NCI-H2171 (cell line): Measurements from ENCODE around the gene EVA1A.
A peak's percentile ranks its signal among the peaks of the same experiment; 100 is the strongest.

Experiments
- DNase-seq: peaks from one replicate; lab custom pipeline; 2025; lab: John Stamatoyannopoulos, UW

The EVA1A gene, protein sequence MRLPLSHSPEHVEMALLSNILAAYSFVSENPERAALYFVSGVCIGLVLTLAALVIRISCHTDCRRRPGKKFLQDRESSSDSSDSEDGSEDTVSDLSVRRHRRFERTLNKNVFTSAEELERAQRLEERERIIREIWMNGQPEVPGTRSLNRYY

DNA sequence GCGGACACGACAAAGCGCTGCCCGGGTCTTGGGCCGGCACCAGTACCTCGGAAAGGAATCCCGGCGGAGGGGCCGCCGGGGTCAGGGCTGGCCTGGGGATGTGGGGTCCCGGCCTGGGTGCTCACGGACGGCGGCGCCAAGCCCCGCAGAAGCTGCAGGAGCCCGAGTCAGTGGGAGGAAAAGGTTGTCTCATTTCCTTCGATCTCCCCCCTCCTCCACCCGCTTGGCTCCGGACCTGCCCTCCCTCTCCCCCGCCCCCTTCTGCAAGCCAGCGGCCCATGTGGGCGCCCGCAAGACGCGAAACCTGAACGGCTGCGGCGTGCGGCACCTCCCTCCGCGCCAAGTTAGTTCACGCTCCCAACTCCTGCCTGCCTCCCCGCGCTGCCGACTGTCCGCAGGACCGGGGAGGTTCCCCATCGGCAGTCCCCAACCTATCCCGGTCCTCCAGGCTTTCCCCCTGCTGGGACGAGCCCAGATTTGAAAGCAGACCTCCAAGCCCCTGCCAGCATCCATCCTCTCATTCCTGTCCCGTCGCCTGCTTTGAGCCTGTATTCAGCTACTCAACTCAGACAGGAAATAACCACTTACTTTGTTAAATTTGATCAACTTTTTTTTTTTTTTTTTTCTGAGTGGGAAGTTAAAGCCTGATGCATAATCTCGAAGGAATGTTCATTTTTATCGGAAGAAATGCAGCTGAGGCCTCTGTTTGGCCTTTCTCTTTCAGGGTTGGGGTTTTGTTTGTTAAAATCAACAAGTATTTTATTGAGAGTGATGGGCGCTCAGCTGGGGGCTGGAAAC lies at the start of gene EVA1A:
Gene EVA1A, minus strand, starts transcription at position 172 of the 798 bp plus-strand sequence. CDS start 42,799 bp downstream, outside the sequence.
- DNase-seq, result no peak

DNA sequence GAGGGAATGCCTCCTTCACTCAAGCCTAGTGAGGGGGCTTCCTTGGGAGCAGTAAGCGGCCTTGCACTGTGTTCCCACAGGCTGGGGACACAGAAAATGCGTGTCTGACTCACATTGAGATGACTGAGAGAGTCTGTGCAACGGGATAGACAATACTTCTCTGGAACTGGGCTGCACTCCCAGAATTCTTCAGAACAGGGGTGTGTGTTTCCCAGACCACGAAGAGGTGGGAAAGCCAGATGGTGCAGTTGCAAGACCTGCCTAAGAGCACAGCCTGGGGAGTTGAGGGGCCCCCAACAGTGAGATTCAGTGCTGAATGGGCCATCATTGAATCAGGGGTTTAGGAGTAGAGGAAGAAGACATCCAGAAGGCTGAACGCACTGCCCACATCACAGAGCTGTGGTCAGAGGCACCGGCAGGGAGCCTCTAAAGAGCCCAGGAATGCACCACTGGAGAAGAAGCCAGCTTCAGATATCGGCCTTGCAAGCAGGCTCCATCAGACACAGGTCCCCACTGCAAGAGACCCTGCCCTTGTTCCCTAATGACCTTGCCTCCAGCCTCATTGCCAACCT lies 49.3 kb upstream of the EVA1A start:
- DNase-seq, result no peak

DNA sequence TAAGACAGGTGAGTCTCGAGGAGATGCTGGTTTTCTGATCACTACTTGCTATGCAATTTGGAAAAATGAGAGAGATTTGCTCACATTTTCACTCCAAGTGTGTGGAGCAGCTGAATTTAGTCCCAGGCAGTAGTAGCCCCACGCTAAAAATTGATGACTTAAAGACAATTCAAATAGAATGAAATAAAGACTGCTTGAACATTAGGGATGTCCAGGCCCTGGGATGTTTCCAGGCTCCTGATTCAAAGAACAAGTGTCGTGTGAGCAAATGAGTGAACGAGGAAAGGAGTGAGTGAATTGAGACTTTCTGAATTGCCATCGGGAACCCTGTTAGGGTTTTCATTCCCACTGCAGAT lies 48.6 kb upstream of the EVA1A start:
- no peak for DNase-seq

DNA sequence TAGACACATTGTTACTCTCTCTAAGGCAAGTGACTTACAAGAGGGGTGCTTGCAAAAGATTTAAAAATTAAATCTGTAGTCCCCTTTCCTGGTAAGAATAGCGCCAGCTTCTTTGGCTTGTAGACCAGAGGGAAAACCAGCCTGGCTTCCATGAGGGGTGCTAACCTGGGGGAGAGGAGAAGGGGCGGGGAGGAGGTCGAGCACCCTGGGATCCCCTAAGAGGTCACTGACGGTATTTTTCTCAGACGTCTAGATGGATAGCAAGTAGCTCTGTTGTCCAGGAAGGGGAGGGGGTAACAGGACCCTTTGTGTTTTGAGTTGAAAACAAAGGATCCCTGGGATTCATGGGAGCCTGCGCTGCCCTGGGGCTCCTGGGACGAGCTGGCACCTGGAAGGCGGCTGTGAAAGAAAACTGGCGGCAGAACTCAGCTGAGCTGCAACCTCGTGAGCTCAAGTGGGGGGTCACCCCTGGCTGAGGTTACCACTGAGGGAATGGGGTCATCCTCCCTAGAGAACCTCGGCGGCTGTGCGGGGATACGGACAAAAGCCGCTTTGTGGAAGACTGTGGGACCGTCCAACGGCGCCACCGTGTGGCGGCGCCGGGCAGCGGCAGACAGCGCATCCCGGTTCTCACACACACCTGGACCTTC lies 48.1 kb upstream of the EVA1A start:
- peak; percentile 13 for DNase-seq

DNA sequence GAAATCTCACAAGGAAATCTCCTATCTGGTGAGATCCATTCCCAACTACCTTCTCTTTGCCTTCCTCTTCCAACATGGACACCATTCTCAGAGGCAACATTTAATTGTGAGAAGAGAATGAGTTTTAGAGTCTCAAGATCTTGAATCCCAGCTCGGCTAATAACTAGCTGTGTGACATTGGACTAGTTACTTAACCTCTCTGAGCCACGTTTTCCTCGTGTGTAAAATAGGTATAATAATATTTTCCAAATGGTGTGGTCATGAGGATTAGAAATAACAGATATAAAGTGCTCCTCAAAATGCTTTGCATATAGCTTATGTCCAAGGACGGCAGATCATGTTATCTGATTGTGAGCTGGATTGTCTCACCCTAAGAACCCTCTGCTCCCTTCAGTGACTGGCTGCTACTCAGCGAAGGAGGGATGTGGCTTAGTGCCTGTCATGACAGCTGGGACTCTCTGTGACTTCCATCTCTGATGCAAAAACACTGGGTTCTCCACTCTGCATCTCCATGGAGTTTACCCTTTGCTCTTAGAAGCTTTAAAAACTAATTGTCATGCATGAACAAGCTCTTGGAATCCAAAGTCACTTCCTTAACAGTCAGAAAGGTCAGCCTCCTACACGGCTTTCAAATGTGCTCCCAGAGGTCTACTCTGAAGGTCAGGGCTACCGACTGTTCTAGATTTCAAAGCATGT lies 47.4 kb upstream of the EVA1A start:
- DNase-seq, result no peak

DNA sequence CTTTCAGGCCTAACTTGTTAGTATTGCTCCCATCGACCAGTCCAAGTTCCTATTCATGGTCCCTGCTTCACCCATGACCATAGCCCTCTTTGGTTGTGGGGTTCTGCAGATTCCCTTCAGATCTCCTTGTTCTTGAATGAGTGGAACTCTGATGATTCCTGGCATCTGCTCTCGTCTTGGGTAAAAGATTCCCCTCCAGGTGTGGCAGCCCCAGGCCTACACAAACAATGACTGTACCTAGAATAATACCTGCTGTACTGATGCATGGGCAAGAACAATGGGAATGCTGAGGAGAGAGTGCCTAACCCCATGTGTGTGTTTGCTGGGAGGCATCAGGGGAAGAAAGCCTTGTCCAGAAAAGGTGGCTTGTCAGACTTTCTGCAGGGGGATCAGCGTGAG lies 46.7 kb upstream of the EVA1A start:
- DNase-seq, result no peak

DNA sequence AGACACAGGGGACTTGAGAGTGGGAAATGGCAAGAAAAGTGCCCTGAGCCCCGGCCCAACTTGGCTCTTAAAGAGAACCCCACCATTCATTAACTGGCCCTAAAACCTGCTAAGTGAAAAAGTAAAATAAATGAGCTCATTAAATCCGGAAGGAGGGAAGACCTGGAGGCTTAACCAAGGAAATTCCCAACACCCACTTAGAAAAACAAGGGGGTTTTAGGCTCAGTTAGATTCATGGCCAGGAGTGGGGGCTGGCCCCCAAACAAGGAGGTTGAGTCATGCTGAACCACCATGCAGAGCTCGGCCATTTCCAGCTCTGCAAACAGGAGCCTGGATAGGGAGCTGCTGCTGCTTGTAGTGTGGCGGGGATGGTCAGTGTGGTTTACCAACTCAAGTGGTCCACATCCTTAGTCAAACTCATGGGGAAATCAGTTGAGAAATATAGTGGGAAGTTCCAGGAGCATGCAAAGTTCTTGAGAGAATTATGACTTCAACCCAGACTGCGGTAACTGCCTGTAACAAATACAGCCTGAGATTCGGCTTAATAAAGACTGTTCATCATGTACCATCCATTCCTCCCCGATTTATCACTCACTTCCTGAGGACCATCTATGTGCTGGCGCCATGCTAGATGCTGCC lies 46.1 kb upstream of the EVA1A start:
- no peak for DNase-seq

DNA sequence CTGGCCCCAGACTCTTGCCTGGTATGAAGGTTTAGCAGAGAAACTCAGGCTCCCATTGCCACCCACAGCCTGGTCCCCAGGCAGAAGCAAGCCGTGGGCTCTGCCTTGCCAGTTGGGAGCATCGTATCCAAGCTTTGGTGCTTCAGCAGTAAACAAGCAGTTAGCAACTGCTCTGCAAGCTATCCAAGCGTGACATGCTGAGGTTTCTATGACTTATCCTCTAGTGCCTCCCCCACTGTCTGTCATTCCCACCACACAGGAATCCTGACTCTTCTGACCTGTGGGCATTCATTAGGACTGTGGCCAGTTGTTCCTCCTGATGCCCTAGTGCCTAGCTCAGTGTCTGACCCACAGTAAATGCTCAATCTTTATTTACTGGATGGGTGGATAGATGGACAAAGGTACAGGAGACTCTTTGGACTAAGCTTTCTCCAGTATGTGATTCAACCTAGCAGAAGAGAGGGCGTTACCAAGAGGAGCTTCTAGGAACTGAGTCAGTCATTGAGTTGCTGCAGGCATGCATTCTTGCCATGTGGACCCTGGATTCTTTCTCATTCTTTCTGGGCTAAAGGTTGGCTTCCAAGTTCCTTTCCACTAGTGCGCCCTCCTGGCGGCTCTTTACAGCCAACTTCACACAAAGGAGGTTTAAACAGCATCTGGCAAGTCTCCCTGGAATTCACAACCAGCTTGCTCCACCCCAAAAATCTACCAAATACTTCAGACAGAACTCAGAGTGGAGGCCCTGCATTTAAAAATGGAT lies 45.2 kb upstream of the EVA1A start:
- DNase-seq, result no peak

DNA sequence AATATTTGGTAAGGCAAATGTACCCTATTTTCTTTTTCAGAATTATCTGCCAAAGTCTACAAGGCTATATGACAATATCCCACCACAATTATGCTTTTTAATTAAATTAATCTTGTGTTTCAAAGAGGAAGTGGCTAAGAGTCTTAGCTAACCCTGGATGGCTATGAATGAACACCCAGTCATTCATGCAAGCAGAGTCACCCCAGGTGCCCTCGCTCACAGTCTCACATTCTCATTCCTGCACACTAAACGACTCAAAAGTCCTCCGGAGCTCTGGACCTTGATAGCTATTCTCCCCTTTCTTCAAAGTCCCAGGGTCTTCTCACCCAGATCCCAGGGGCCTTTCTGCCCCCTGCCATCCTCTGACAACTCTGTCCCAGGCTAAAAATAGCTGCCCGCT lies 43.7 kb upstream of the EVA1A start:
- DNase-seq, result no peak

DNA sequence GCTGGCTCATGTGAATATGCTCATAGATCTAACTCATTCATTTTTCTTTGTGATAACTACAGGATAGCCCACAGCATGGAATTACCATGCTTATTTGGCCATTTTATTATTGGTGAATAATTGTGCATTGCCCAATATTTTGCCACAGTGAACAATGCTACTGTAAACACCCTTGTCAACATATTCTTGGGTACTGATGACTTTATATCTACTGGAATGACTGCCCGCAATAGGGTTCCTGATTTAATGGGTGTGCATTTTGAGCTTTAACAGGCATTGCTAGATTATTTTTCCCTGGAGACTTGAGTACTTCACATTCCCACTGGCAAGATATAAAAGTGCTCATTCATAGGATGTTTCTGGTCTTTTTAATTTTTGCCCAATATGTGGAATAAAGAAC lies 42.7 kb upstream of the EVA1A start:
- DNase-seq, result no peak

DNA sequence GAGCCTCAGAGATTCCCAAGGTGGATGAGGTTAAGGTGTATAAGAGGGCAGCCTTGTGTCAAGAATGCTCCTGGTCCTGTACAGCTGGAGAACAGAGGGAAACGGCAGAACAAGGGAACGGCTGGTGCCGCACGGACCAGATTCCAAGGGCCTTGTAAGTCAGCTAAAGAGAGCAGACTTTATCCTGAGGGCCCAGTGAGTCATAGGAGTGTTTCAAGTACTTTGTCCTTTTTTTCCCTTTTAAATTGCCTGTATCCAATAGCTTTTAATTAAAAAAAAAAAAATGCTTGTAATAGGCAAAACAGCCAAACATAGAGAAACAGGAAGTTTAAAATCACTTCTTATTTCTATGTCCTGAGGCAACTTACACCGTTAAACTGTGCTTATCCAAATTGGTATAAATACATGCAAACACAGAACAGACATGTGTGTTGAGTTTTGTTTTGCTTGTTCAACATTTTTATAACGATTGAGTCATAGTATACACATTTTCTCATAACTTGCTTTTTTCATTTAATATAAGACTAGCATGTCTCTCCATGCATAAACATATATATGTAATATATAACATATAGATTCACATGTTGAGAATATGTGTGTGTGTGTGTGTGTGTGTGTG lies 42.1 kb upstream of the EVA1A start:
- no peak for DNase-seq

DNA sequence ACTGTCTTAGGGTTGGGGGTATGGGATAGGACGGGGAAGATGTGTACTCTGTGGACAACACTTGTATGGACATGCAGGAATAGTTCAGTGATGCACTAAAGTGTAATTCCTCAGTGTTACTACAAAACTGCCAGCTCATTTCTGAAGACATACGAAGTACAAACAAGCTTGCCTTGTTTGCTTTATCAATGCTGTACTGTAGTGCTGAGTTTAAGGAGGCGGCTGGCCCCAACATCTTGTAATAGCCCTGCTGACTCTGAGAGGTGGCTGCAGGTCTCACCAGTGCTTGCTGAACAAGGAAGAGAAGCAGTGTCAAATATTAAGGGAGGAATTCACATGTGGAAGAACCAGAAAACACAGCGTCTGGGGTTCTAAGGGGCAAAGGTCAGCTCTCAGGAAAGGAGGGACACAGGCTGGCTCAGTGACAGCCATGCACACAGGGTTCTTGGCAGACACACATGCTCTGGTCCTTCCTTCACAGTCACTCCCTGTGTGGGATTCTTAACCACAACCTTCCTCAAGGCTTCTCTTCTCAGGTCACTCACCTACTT lies 39.8 kb upstream of the EVA1A start:
- DNase-seq, result no peak

DNA sequence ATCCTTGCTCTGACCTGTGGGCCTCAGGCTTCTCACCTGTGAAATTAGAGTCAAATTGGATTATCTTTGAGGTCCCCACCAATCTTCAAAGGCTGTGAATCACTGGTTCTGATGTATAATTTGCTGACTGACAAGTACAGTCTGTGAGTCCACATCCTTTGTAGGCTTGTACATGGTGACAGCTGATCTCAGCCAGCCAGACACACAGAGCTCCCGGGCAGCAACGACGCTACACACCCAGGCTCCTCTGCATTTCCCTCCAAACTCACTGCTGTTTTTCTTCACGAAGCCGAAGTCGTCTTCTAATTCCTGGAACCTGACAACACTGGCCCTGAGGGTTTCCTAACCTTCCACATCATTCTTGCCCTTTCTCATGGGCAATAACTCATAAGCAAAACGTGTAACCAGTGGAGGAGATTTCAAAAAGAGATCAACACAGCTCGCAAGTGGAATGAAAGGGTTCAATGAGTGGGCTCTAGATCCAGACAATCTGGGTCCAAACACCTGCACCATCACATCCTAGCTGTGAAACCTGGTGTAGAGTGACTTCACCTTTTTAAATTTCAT lies 37.9 kb upstream of the EVA1A start:
- DNase-seq, result no peak

DNA sequence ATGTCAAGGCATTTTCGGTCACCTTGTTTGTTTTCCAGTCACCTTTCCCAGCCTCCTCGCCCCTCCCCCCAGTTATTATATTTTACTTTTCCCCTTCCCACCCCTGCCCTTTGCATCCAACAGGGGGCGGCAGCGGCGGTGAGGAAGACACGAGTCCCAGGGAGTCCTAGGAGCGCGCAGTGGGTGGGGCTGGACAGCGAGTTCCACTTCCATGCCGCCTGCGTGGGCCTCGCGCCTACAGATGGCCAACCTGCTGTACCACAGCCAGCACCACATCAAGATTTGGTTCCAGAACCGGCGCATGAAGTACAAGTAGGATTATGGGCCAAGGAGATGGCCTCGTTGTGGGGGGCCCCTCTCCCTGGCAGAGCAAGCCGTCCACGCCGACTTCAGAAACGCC lies 37.2 kb upstream of the EVA1A start:
- DNase-seq, result no peak

DNA sequence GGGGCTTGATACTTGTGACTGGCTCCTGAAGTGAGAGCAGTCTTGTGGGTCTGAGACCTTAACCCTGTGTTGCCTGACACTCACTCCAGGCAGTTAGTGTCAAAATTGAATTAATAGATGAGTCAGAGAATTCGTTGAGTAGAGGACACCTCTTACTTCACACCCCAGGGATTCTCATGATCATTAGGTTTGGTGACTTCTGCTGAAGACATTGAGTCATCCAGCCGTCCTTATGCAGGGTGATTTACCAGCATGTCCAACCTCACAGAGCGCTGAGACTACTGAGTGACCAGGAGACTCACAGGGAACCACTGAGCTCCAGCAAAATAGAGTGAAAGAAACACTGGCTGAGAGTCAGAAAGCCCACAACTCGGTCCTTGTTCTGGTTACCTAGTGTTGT lies 36.0 kb upstream of the EVA1A start:
- no peak for DNase-seq

DNA sequence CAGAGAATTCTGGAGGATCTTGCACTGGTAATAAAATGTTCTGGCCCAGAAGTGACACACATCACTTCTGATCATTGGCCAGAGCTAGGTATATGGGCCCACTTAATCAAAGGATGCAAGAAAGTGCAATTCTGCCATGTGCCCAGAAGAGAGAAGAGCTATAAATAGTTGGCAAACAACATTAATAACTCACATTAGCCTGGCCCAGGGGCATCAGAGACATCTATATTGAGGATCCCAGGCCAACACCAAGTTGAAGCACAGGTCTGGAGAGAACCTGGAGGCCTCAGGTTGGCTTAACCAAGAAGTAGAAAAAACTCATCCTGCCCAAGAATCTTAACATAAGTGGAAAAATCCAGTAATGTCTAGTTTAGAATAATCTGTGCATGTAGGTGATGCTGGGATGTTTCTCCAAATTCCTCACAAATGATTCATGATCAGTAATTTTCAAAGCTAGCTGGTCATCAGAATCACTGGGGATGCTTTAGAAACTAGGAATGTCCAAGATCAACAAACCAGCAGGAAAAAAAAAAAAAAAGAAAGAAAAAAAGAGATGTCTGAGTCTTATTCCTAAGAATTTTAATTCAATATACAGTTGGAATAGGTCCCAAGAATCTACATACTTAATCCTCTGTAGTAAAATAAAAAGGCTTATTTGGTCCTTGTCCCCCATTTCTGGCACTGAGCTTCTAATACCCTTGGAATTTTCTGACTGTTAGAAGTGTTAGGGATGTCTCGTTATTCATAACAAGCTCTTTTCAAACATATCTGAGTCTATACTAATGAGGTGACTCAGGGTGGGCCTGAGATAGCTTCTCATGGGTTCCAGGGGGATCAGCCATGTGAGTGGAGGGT lies 35.0 kb upstream of the EVA1A start:
- DNase-seq, result no peak

DNA sequence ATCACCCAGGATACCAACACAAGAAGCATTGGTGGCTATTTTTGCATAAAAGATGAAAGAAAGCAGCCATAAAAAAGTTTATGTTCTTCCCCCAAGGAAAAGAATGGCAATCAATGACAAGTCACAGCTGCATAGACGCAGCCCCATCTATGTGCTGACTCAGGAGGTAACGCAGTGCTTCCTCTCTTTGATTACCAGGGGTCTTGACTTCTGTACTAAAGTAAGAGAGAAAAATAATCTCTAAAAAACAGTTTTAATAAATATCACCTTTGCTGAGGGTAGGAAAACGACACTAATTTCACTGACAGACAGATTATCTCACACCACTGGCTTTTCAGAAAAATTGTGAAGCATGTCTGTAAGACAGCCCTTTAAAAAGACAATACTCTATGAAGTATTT lies 33.9 kb upstream of the EVA1A start:
- no peak for DNase-seq

DNA sequence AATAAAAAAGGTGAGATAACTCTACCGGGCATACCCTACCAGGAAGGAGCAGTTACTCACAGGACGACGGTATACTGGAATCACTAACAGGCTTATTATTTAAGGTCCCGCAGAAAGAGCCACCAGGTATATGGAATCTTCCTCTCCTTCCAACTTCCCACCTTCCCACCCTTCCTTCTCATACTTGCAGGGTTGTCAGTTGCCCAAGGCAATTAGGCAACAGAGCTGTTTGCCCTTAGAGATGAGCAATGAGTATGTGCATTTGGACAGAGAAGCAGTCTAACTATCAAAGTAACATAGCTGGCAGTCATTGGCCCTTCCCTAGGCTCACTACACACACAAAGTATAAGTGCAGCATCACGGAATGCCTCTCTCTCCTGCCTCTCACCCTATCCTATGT lies 32.1 kb upstream of the EVA1A start:
- DNase-seq, result no peak

DNA sequence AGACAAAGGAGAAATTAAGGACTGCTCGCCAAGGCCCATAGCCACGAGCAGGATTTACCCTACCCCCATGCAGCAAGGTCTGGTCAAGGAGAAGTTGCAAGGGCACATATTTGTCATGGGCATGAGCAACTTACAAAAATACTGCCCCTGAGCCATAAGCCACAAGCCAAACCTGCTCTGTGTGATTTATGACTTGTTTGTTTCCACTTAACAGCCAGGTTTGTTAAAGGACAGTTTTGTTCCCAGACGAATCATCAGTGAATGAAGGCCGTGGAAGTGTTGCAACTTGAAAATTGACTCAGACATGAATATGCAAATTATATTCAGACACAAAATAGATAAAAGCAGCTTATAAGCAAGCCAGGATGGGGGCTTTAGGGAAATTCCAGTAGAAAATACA lies 31.3 kb upstream of the EVA1A start:
- no peak for DNase-seq
